ENCODE data around the gene TNFRSF1A. TPM values are rescaled to one million over a fixed set of nuclear protein-coding genes. Genes with fewer than 3 reads are reported as not detected.
A peak's percentile ranks its signal among the peaks of the same experiment; 100 is the strongest.

TNFRSF1A gene
- total RNA-seq, 1 experiment from 2014 or later, result 59.9 TPM

DNA sequence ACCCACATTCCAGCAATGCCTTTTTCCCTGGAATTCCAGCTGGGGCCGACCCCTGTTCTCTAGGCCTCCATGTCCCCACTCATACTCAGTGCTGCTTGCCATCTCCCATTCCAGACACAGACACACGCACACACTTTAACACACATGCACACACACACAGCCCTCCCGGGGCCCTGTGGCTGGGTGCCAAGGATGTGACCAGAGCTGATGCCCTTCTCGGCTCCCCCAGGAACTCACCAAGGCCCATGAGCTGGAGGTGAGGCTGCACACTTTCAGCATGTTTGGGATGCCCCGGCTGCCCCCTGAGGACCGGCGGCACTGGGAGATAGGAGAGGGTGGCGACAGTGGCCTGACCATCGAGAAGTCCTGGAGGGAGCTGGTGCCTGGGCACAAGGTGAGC, 27.1 kb downstream of the TNFRSF1A start:
- Histone ChIP-seq H2BK20ac (ENCODE audit: low read depth, low read length, poor library complexity, severe bottlenecking) (no peak overlapping the region), H4K91ac (ENCODE audit: insufficient read length, low read depth, low read length) (no peak overlapping the region)

More for the DNA sequence above, 27.1 kb downstream of the TNFRSF1A start:
- Histone ChIP-seq H3K14ac (ENCODE audit: insufficient read depth, low read length) (no peak overlapping the region), H3K27ac (ENCODE audit: insufficient read length, low read depth, low read length) (no peak overlapping the region), H4K5ac (ENCODE audit: insufficient read length, low read depth, low read length) (no peak overlapping the region), H3T11ph (ENCODE audit: low read length) (no peak overlapping the region), H4K8ac (replicated peaks; ENCODE audit: insufficient read length, low read depth, low read length) (no peak overlapping the region), H2BK5ac (ENCODE audit: insufficient read length, low read length) (no peak overlapping the region), H3K23ac (ENCODE audit: insufficient read length, low read depth, low read length) (no peak overlapping the region), H2AFZ (ENCODE audit: low read length) (no peak overlapping the region), H3K18ac (ENCODE audit: insufficient read length, low read depth, low read length) (no peak overlapping the region), H3K27me3 (ENCODE audit: insufficient read depth, low read length) (no peaks in the 10 kb centered on the region), H3K9me3 (ENCODE audit: control insufficient read depth, low read depth, low read length) (no peaks in the 10 kb centered on the region), H2BK12ac (ENCODE audit: insufficient read length, low read depth, low read length) (no peak overlapping the region), H3K56ac (ENCODE audit: insufficient read length, low read depth, low read length) (no peak overlapping the region), H3K4me2 (ENCODE audit: insufficient read depth, insufficient read length, low read length) (no peak overlapping the region), H4K20me1 (ENCODE audit: control insufficient read depth, insufficient read depth, insufficient read length) (no peaks in the 10 kb centered on the region), H3K9ac (ENCODE audit: extremely low read depth, insufficient read length, low read length) (no peak overlapping the region), H2BK15ac (ENCODE audit: low read depth, low read length) (no peak overlapping the region), H3K23me2 (ENCODE audit: insufficient read length, low read depth, low read length, poor library complexity, severe bottlenecking) (peaks cover 5% of the 10 kb centered on the region), H3K79me1 (ENCODE audit: insufficient read depth, low read depth, low read length, poor library complexity, severe bottlenecking) (no peaks in the 10 kb centered on the region), H3K4ac (ENCODE audit: low read depth, low read length) (no peak overlapping the region), H3K4me1 (ENCODE audit: insufficient read depth, low read length) (peaks cover 3% of the 10 kb centered on the region; the same call in 1 of the 2 replicates), H3K79me2 (ENCODE audit: insufficient read depth, low read length) (no peaks in the 10 kb centered on the region), H2BK120ac (ENCODE audit: low read depth, low read length, poor library complexity, severe bottlenecking) (no peak overlapping the region), H2AK5ac (ENCODE audit: insufficient read length, low read length) (no peak overlapping the region)
- no peak for TF ChIP-seq CTCF (conservative IDR thresholded peaks at IDR 0.05)
- no peak overlapping the region for H3K4me3 Mint-ChIP-seq
- DNase-seq, result no peak
- peaks cover 33 to 36% of the 10 kb centered on the region in 2 experiments for H3K4me1 Mint-ChIP-seq
- H3K27me3 Mint-ChIP-seq (ENCODE audit: low read depth), result peaks cover 2% of the 10 kb centered on the region
- H3K9me3 Mint-ChIP-seq, result no peaks in the 10 kb centered on the region
- H3K27ac Mint-ChIP-seq, result peak overlapping the region in 2 of 3 experiments; percentile 25 to 59; a peak in 2 of 7 replicates
- peaks cover 28 to 51% (median 45%) of the 10 kb centered on the region in 3 experiments for H3K36me3 Mint-ChIP-seq (ENCODE audit: insufficient read depth in 1 of 3, low read depth in 3 of 3)
- no CpG with 5 or more reads among the region's 9 CpGs for WGBS (ENCODE audit: extremely low coverage, insufficient read length, low lambda C conversion rate)

Data from H9 (cell line).